ENCODE data around the gene DEFB119. TPM values are rescaled to one million over a fixed set of nuclear protein-coding genes. Genes with fewer than 3 reads are reported as not detected.
"Not testable (repeated sequence)": the region's sequence is repeated elsewhere in the genome, so short reads cannot be mapped to it uniquely, and the experiment has no call there.

The DEFB119 gene
- not detected for polyA plus RNA-seq (2013)

DNA sequence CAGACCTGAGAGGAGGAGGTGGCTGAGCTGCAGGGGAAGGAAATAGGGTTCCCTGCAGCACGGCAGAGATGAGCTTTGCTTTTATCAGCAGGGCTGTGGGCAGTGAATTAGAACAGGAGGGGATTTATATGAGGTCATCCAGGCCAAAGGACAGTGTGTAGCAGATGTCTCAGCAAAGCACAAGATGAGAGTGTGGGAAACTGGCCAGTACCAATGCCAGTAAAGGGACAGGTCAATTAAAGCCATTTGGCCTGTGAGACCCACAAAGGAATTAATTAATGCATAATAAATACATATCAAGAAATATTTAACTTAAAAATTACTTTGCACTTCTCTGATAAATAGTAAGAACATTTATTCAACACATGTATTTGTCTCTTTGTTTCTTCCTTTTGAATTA is at the start of gene DEFB119:
DEFB119 (minus strand) TSS at position 101 of the 400 bp plus-strand sequence. CDS start 107 bp downstream, outside the sequence.
- H3K36me3 ChIP-seq (ENCODE audit: control insufficient read depth in 4 of 4, insufficient read depth in 4 of 4, low read length in 3 of 4), result no peaks in the 10 kb centered on the region
- no peaks in the 10 kb centered on the region for H3K4me1 ChIP-seq (ENCODE audit: control extremely low read depth in 1 of 4, control insufficient read depth in 4 of 4, insufficient read depth in 4 of 4, low read length in 3 of 4)
- 29% methylated on average over 1 of the region's 1 CpG for WGBS (ENCODE audit: insufficient coverage)
- no peaks in the 10 kb centered on the region for H3K9me3 ChIP-seq (ENCODE audit: control extremely low read depth in 1 of 5, control insufficient read depth in 4 of 5, insufficient read depth in 2 of 5, low read depth in 1 of 5, low read length in 4 of 5)
- H3K27me3 ChIP-seq (replicated peaks in 2 of 5; ENCODE audit: control insufficient read depth in 4 of 5, insufficient read depth in 5 of 5, low read length in 4 of 5), result peaks cover 0 to 10% (median 5%) of the 10 kb centered on the region in 5 experiments
- no peak within 1 kb of the TSS for H3K4me3 ChIP-seq (ENCODE audit: control insufficient read depth in 1 of 7, extremely low read depth in 1 of 7, insufficient read depth in 4 of 7, low read depth in 2 of 7, low read length in 6 of 7)
- CTCF ChIA-PET, result no interaction called here
- POLR2A ChIA-PET, result no interaction called here
- H3K27ac ChIP-seq (ENCODE audit: insufficient read depth in 1 of 2, low read depth in 1 of 2, low read length in 2 of 2, poor library complexity in 1 of 2, severe bottlenecking in 2 of 2), result no peak within 1 kb of the TSS
- no peak for DNase-seq

- Histone ChIP-seq H3K27ac (ENCODE audit: insufficient read depth in 1 of 2, low read depth in 1 of 2, low read length in 2 of 2, poor library complexity in 1 of 2, severe bottlenecking in 2 of 2) (no peak overlapping the region), H3K4me1 (ENCODE audit: control extremely low read depth in 1 of 4, control insufficient read depth in 4 of 4, insufficient read depth in 4 of 4, low read length in 3 of 4) (no peaks in the 10 kb centered on the region), H3K27me3 (replicated peaks in 2 of 5; ENCODE audit: control insufficient read depth in 4 of 5, insufficient read depth in 5 of 5, low read length in 4 of 5) (peaks cover 0 to 2% (median 0%) of the 10 kb centered on the region in 5 experiments), H3K9me3 (ENCODE audit: control extremely low read depth in 1 of 5, control insufficient read depth in 4 of 5, insufficient read depth in 2 of 5, low read depth in 1 of 5, low read length in 4 of 5) (no peaks in the 10 kb centered on the region), H3K4me3 (ENCODE audit: control insufficient read depth in 1 of 7, extremely low read depth in 1 of 7, insufficient read depth in 4 of 7, low read depth in 2 of 7, low read length in 6 of 7) (no peak overlapping the region), H3K36me3 (ENCODE audit: control insufficient read depth in 4 of 4, insufficient read depth in 4 of 4, low read length in 3 of 4) (no peaks in the 10 kb centered on the region)
- 84% methylated on average over 2 of the region's 4 CpGs for WGBS (ENCODE audit: insufficient coverage)
- ChIA-PET POLR2A (no interaction called here), CTCF (no interaction called here)
- no peak for DNase-seq
These were observed 40.3 kb upstream of the DEFB119 start for GRCh38 chr20:31430568-31431115.

DNA sequence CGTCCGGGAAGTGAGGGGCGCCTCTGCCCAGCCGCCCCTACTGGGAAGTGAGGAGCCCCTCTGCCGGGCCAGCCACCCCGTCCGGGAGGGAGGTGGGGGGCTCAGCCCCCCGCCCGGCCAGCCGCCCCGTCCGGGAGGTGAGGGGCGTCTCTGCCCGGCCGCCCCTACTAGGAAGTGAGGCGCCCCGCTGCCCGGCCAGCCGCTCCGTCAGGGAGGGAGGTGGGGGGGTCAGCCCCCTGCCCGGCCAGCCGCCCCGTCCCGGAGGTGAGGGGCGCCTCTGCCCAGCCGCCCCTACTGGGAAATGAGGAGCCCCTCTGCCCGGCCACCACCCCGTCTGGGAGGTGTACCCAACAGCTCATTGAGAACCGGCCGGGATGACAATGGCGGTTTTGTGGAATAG is 37.2 kb upstream of the DEFB119 start:
- H3K9me3 ChIP-seq (ENCODE audit: control extremely low read depth in 1 of 5, control insufficient read depth in 4 of 5, insufficient read depth in 2 of 5, low read depth in 1 of 5, low read length in 4 of 5); DNase-seq; H3K36me3 ChIP-seq (ENCODE audit: control insufficient read depth in 4 of 4, insufficient read depth in 4 of 4, low read length in 3 of 4); H3K27ac ChIP-seq (ENCODE audit: insufficient read depth in 1 of 2, low read depth in 1 of 2, low read length in 2 of 2, poor library complexity in 1 of 2, severe bottlenecking in 2 of 2); H3K4me1 ChIP-seq (ENCODE audit: control extremely low read depth in 1 of 4, control insufficient read depth in 4 of 4, insufficient read depth in 4 of 4, low read length in 3 of 4); H3K4me3 ChIP-seq (ENCODE audit: control insufficient read depth in 1 of 7, extremely low read depth in 1 of 7, insufficient read depth in 4 of 7, low read depth in 2 of 7, low read length in 6 of 7); CTCF ChIA-PET; POLR2A ChIA-PET: not testable (repeated sequence)
- peaks cover 0 to 12% (median 3%) of the 10 kb centered on the region in 5 experiments for H3K27me3 ChIP-seq (replicated peaks in 2 of 5; ENCODE audit: control insufficient read depth in 4 of 5, insufficient read depth in 5 of 5, low read length in 4 of 5)
- WGBS (ENCODE audit: insufficient coverage), result 100% methylated on average over 6 of the region's 31 CpGs

- DNase-seq; H3K9me3 ChIP-seq (ENCODE audit: control extremely low read depth in 1 of 5, control insufficient read depth in 4 of 5, insufficient read depth in 2 of 5, low read depth in 1 of 5, low read length in 4 of 5); H3K27ac ChIP-seq (ENCODE audit: insufficient read depth in 1 of 2, low read depth in 1 of 2, low read length in 2 of 2, poor library complexity in 1 of 2, severe bottlenecking in 2 of 2); H3K36me3 ChIP-seq (ENCODE audit: control insufficient read depth in 4 of 4, insufficient read depth in 4 of 4, low read length in 3 of 4); H3K4me3 ChIP-seq (ENCODE audit: control insufficient read depth in 1 of 7, extremely low read depth in 1 of 7, insufficient read depth in 4 of 7, low read depth in 2 of 7, low read length in 6 of 7); H3K4me1 ChIP-seq (ENCODE audit: control extremely low read depth in 1 of 4, control insufficient read depth in 4 of 4, insufficient read depth in 4 of 4, low read length in 3 of 4); CTCF ChIA-PET; POLR2A ChIA-PET: not testable (repeated sequence)
- 100% methylated on average over 3 of the region's 48 CpGs for WGBS (ENCODE audit: insufficient coverage)
- peaks cover 0 to 14% (median 3%) of the 10 kb centered on the region in 5 experiments for H3K27me3 ChIP-seq (replicated peaks in 2 of 5; ENCODE audit: control insufficient read depth in 4 of 5, insufficient read depth in 5 of 5, low read length in 4 of 5)
These were observed 36.6 kb upstream of the DEFB119 start for GRCh38 chr20:31426891-31427551.

- Histone ChIP-seq H3K27ac (ENCODE audit: insufficient read depth in 1 of 2, low read depth in 1 of 2, low read length in 2 of 2, poor library complexity in 1 of 2, severe bottlenecking in 2 of 2) (no peak overlapping the region), H3K4me3 (ENCODE audit: control insufficient read depth in 1 of 7, extremely low read depth in 1 of 7, insufficient read depth in 4 of 7, low read depth in 2 of 7, low read length in 6 of 7) (no peak overlapping the region), H3K27me3 (replicated peaks in 2 of 5; ENCODE audit: control insufficient read depth in 4 of 5, insufficient read depth in 5 of 5, low read length in 4 of 5) (peaks cover 0 to 14% (median 3%) of the 10 kb centered on the region in 5 experiments), H3K36me3 (ENCODE audit: control insufficient read depth in 4 of 4, insufficient read depth in 4 of 4, low read length in 3 of 4) (no peaks in the 10 kb centered on the region), H3K9me3 (ENCODE audit: control extremely low read depth in 1 of 5, control insufficient read depth in 4 of 5, insufficient read depth in 2 of 5, low read depth in 1 of 5, low read length in 4 of 5) (no peaks in the 10 kb centered on the region), H3K4me1 (ENCODE audit: control extremely low read depth in 1 of 4, control insufficient read depth in 4 of 4, insufficient read depth in 4 of 4, low read length in 3 of 4) (no peaks in the 10 kb centered on the region)
- ChIA-PET POLR2A (no interaction called here), CTCF (no interaction called here)
- DNase-seq, result no peak
These were observed 35.4 kb upstream of the DEFB119 start for GRCh38 chr20:31425797-31426196.

- no peaks in the 10 kb centered on the region for H3K36me3 ChIP-seq (ENCODE audit: control insufficient read depth in 4 of 4, insufficient read depth in 4 of 4, low read length in 3 of 4)
- H3K27ac ChIP-seq (ENCODE audit: insufficient read depth in 1 of 2, low read depth in 1 of 2, low read length in 2 of 2, poor library complexity in 1 of 2, severe bottlenecking in 2 of 2), result no peak overlapping the region
- H3K9me3 ChIP-seq (ENCODE audit: control extremely low read depth in 1 of 5, control insufficient read depth in 4 of 5, insufficient read depth in 2 of 5, low read depth in 1 of 5, low read length in 4 of 5), result no peaks in the 10 kb centered on the region
- H3K4me1 ChIP-seq (ENCODE audit: control extremely low read depth in 1 of 4, control insufficient read depth in 4 of 4, insufficient read depth in 4 of 4, low read length in 3 of 4), result no peaks in the 10 kb centered on the region
- 95% methylated on average over 3 of the region's 7 CpGs for WGBS (ENCODE audit: insufficient coverage)
- H3K27me3 ChIP-seq (replicated peaks in 2 of 5; ENCODE audit: control insufficient read depth in 4 of 5, insufficient read depth in 5 of 5, low read length in 4 of 5), result peaks cover 0 to 9% (median 3%) of the 10 kb centered on the region in 5 experiments
- CTCF ChIA-PET, result no interaction called here
- POLR2A ChIA-PET, result no interaction called here
- no peak overlapping the region for H3K4me3 ChIP-seq (ENCODE audit: control insufficient read depth in 1 of 7, extremely low read depth in 1 of 7, insufficient read depth in 4 of 7, low read depth in 2 of 7, low read length in 6 of 7)
- no peak for DNase-seq
These were observed 27.9 kb upstream of the DEFB119 start for GRCh38 chr20:31418307-31418706.

- Histone ChIP-seq H3K9me3 (ENCODE audit: control extremely low read depth in 1 of 5, control insufficient read depth in 4 of 5, insufficient read depth in 2 of 5, low read depth in 1 of 5, low read length in 4 of 5) (no peaks in the 10 kb centered on the region), H3K4me3 (ENCODE audit: control insufficient read depth in 1 of 7, extremely low read depth in 1 of 7, insufficient read depth in 4 of 7, low read depth in 2 of 7, low read length in 6 of 7) (no peak overlapping the region), H3K36me3 (ENCODE audit: control insufficient read depth in 4 of 4, insufficient read depth in 4 of 4, low read length in 3 of 4) (no peaks in the 10 kb centered on the region), H3K27ac (ENCODE audit: insufficient read depth in 1 of 2, low read depth in 1 of 2, low read length in 2 of 2, poor library complexity in 1 of 2, severe bottlenecking in 2 of 2) (no peak overlapping the region), H3K27me3 (replicated peaks in 2 of 5; ENCODE audit: control insufficient read depth in 4 of 5, insufficient read depth in 5 of 5, low read length in 4 of 5) (peaks cover 0 to 5% (median 2%) of the 10 kb centered on the region in 5 experiments), H3K4me1 (ENCODE audit: control extremely low read depth in 1 of 4, control insufficient read depth in 4 of 4, insufficient read depth in 4 of 4, low read length in 3 of 4) (no peaks in the 10 kb centered on the region)
- ChIA-PET POLR2A (no interaction called here), CTCF (no interaction called here)
- no CpG with 5 or more reads among the region's 2 CpGs for WGBS (ENCODE audit: insufficient coverage)
- no peak for DNase-seq
These were observed 25.3 kb upstream of the DEFB119 start for GRCh38 chr20:31415653-31416052.

Data from common myeloid progenitor, CD34-positive (primary cell).